B cell (primary cell): ENCODE data around the gene STXBP1.

Experiments used
- CTCF ChIP-seq: fragments of 200-600 bp; IDR thresholded peaks from one replicate; pipeline ENCODE4 v1.8.0; 2022; ENCODE audit warnings: antibody characterized with exemption, mild to moderate bottlenecking
- EZH2 ChIP-seq: IDR thresholded peaks from 2 replicates; pipeline ENCODE4 v1.6.1; 2012; ENCODE audit warnings: borderline replicate concordance, low read depth, mild to moderate bottlenecking, moderate library complexity, low read length; ENCODE audit not compliant: insufficient read depth, poor library complexity, severe bottlenecking

GRCh38 chr9:127684576-127684975 lies 72.5 kb downstream of the STXBP1 start:
- TF ChIP-seq CTCF (no peak), EZH2 (no peak)
